GM13976 (cell line): ENCODE results near the gene HEG1.

ENCODE experiments used
- DNase-seq: peaks from one replicate; pipeline ENCODE4 v3.0.0; 2012; ENCODE audit warnings: low spot score
- CTCF ChIP-seq: IDR thresholded peaks from 2 replicates; pipeline ENCODE4 v1.5.1; 2012; ENCODE audit warnings: borderline replicate concordance, mild to moderate bottlenecking; ENCODE audit not compliant: insufficient read depth; ENCODE audit errors: extremely low read depth, missing control alignments, control extremely low read depth
- in situ Hi-C: fragments of 300-500 bp; cut with MboI; formaldehyde crosslinking; loops from one replicate; pipeline ENCODE4 v1.12.0; 2022; ENCODE audit warnings: low sequenced_read_pairs, mixed read lengths, inconsistent platforms; ENCODE audit not compliant: unreplicated experiment

The HEG1 gene

GRCh38 chr3:125062904-125063618 lies 7.3 kb upstream of the HEG1 start:
- no peak for TF ChIP-seq CTCF
- DNase-seq, result no peak
- in situ Hi-C loops, result no loop called here

- no peak for TF ChIP-seq CTCF
- in situ Hi-C loops, result no loop called here
- no peak for DNase-seq
These were observed 5.8 kb upstream of the HEG1 start for GRCh38 chr3:125061646-125062045.

- in situ Hi-C loops, result no loop called here
- TF ChIP-seq CTCF, result no peak
- DNase-seq, result no peak
These were observed 5.4 kb upstream of the HEG1 start for GRCh38 chr3:125061170-125061569.

- no peak for TF ChIP-seq CTCF
- DNase-seq, result no peak
- in situ Hi-C loops, result no loop called here
These were observed 3.9 kb upstream of the HEG1 start for GRCh38 chr3:125059488-125060245.

GRCh38 chr3:125058959-125059358 lies 3.2 kb upstream of the HEG1 start:
- DNase-seq, result no peak
- in situ Hi-C loops, result no loop called here
- TF ChIP-seq CTCF, result no peak

GRCh38 chr3:125058529-125058928 lies 2.7 kb upstream of the HEG1 start:
- DNase-seq, result no peak
- no peak for TF ChIP-seq CTCF
- in situ Hi-C loops, result no loop called here
